H9 (cell line): ENCODE measurements around the gene MYH2. TPM values are rescaled to one million over a fixed set of nuclear protein-coding genes. Genes with fewer than 3 reads are reported as not detected.

Experiments
- DNase-seq: peaks from one replicate; pipeline ENCODE4 v3.0.0-alpha.2; 2017
- H2AFZ ChIP-seq: one replicate; pipeline ENCODE4 v1.6.1; 2013; ENCODE audit warnings: mild to moderate bottlenecking, low read length, control low read depth, moderate library complexity
- H2AK5ac ChIP-seq: 2 replicates; pipeline ENCODE4 v1.6.1; 2013; ENCODE audit warnings: low read length, control low read depth, mixed read lengths; ENCODE audit not compliant: insufficient read length
- H2BK120ac ChIP-seq: one replicate; pipeline ENCODE4 v1.6.1; 2013; ENCODE audit warnings: low read depth, mild to moderate bottlenecking, low read length, control low read depth, inconsistent platforms; ENCODE audit not compliant: poor library complexity, severe bottlenecking
- H2BK12ac ChIP-seq: 2 replicates; pipeline ENCODE4 v1.6.1; 2013; ENCODE audit warnings: low read length, control low read depth, mixed read lengths, low read depth; ENCODE audit not compliant: insufficient read length
- H2BK15ac ChIP-seq: 2 replicates; pipeline ENCODE4 v1.6.1; 2013; ENCODE audit warnings: low read depth, low read length, control low read depth
- H2BK20ac ChIP-seq: one replicate; pipeline ENCODE4 v1.6.1; 2013; ENCODE audit warnings: low read depth, mild to moderate bottlenecking, low read length, control low read depth, inconsistent platforms; ENCODE audit not compliant: poor library complexity, severe bottlenecking
- H2BK5ac ChIP-seq: 2 replicates; pipeline ENCODE4 v1.6.1; 2013; ENCODE audit warnings: low read length, control low read depth, mixed read lengths; ENCODE audit not compliant: insufficient read length
- H3K14ac ChIP-seq: 2 replicates; pipeline ENCODE4 v1.6.1; 2013; ENCODE audit warnings: low read length, control low read depth; ENCODE audit not compliant: insufficient read depth
- H3K18ac ChIP-seq: 2 replicates; pipeline ENCODE4 v1.6.1; 2013; ENCODE audit warnings: low read depth, mild to moderate bottlenecking, mixed read lengths, low read length, control low read depth; ENCODE audit not compliant: insufficient read length
- H3K23ac ChIP-seq: 2 replicates; pipeline ENCODE4 v1.6.1; 2013; ENCODE audit warnings: low read length, control low read depth, mixed read lengths, low read depth; ENCODE audit not compliant: insufficient read length
- H3K23me2 ChIP-seq: 2 replicates; pipeline ENCODE4 v1.6.1; 2013; ENCODE audit warnings: low read depth, mild to moderate bottlenecking, mixed read lengths, low read length, control low read depth; ENCODE audit not compliant: insufficient read length, poor library complexity, severe bottlenecking
- H3K27ac ChIP-seq: 2 replicates; pipeline ENCODE4 v1.5.1; 2013; ENCODE audit warnings: low read length, control low read depth, mixed read lengths, low read depth; ENCODE audit not compliant: insufficient read length
- H3K27me3 ChIP-seq: 2 replicates; pipeline ENCODE4 v1.6.1; 2013; ENCODE audit warnings: low read length, control low read depth, inconsistent platforms; ENCODE audit not compliant: insufficient read depth
- H3K4ac ChIP-seq: 2 replicates; pipeline ENCODE4 v1.6.1; 2013; ENCODE audit warnings: low read depth, mild to moderate bottlenecking, control low read depth, inconsistent platforms, low read length, moderate library complexity
- H3K4me1 ChIP-seq: 2 replicates; pipeline ENCODE4 v1.6.1; 2013; ENCODE audit warnings: low read length, control low read depth, inconsistent platforms; ENCODE audit not compliant: insufficient read depth
- H3K4me2 ChIP-seq: 2 replicates; pipeline ENCODE4 v1.6.1; 2013; ENCODE audit warnings: low read length, control low read depth, mixed read lengths; ENCODE audit not compliant: insufficient read length, insufficient read depth
- H3K56ac ChIP-seq: 2 replicates; pipeline ENCODE4 v1.6.1; 2013; ENCODE audit warnings: low read depth, mild to moderate bottlenecking, mixed read lengths, low read length, control low read depth; ENCODE audit not compliant: insufficient read length
- H3K79me1 ChIP-seq: 2 replicates; pipeline ENCODE4 v1.6.1; 2013; ENCODE audit warnings: low read depth, mild to moderate bottlenecking, moderate library complexity, low read length, control low read depth, inconsistent platforms; ENCODE audit not compliant: insufficient read depth, poor library complexity, severe bottlenecking
- H3K79me2 ChIP-seq: 2 replicates; pipeline ENCODE4 v1.6.1; 2013; ENCODE audit warnings: low read length, control low read depth, inconsistent platforms; ENCODE audit not compliant: insufficient read depth
- H3K9ac ChIP-seq: 2 replicates; pipeline ENCODE4 v1.6.1; 2013; ENCODE audit warnings: low read length, control low read depth, mixed read lengths; ENCODE audit not compliant: insufficient read length; ENCODE audit errors: extremely low read depth
- H3K9me3 ChIP-seq: one replicate; pipeline ENCODE4 v1.6.1; 2013; ENCODE audit warnings: low read depth, low read length, inconsistent platforms; ENCODE audit not compliant: control insufficient read depth
- H3T11ph ChIP-seq: one replicate; pipeline ENCODE4 v1.6.1; 2013; ENCODE audit warnings: mild to moderate bottlenecking, low read length, control low read depth, inconsistent platforms
- H4K20me1 ChIP-seq: one replicate; pipeline ENCODE4 v1.6.1; 2013; ENCODE audit not compliant: control insufficient read depth, insufficient read length, insufficient read depth
- H4K5ac ChIP-seq: 2 replicates; pipeline ENCODE4 v1.6.1; 2013; ENCODE audit warnings: low read depth, mild to moderate bottlenecking, mixed read lengths, low read length, control low read depth; ENCODE audit not compliant: insufficient read length
- H4K8ac ChIP-seq: replicated peaks from 2 replicates; pipeline ENCODE4 v1.6.1; 2013; ENCODE audit warnings: low read length, control low read depth, mixed read lengths, low read depth; ENCODE audit not compliant: insufficient read length
- H4K91ac ChIP-seq: 2 replicates; pipeline ENCODE4 v1.6.1; 2013; ENCODE audit warnings: low read depth, mild to moderate bottlenecking, moderate library complexity, mixed read lengths, low read length, control low read depth; ENCODE audit not compliant: insufficient read length
- H3K27ac Mint-ChIP-seq, 3 experiments: 2 replicates in 2 of 3; 3 replicates in 1 of 3; pipeline ENCODE4 v1.8.0; 2020 to 2021; ENCODE audit warnings: mixed read lengths in 3 of 3, mild to moderate bottlenecking in 1 of 3, moderate library complexity in 1 of 3
- H3K27me3 Mint-ChIP-seq: 2 replicates; pipeline ENCODE4 v1.8.0; 2021; ENCODE audit warnings: low read depth, mild to moderate bottlenecking, moderate library complexity, mixed read lengths
- H3K36me3 Mint-ChIP-seq, 3 experiments: 2 replicates in 2 of 3; 3 replicates in 1 of 3; pipeline ENCODE4 v1.8.0; 2020 to 2021; ENCODE audit warnings: low read depth in 3 of 3, mixed read lengths in 3 of 3; ENCODE audit not compliant: insufficient read depth in 1 of 3
- H3K4me1 Mint-ChIP-seq, 2 experiments: 2 replicates each; pipeline ENCODE4 v1.8.0; 2020; ENCODE audit warnings: mixed read lengths in 2 of 2
- H3K4me3 Mint-ChIP-seq, 2 experiments: 2 replicates in 1 of 2; 3 replicates in 1 of 2; pipeline ENCODE4 v1.8.0; 2020 to 2021; ENCODE audit warnings: mild to moderate bottlenecking in 2 of 2, mixed read lengths in 2 of 2, moderate library complexity in 1 of 2
- H3K9me3 Mint-ChIP-seq, 2 experiments: 2 replicates in 1 of 2; 3 replicates in 1 of 2; pipeline ENCODE4 v1.8.0; 2020; ENCODE audit warnings: mild to moderate bottlenecking in 2 of 2, mixed read lengths in 2 of 2, moderate library complexity in 1 of 2
- CTCF ChIP-seq: fragments of 200-600 bp; sonication (generic); conservative IDR thresholded peaks from 3 replicates; pipeline ENCODE4 v1.8.0; 2021; ENCODE audit warnings: antibody characterized with exemption, mild to moderate bottlenecking
- WGBS: extraction: QIAGEN DNeasy Blood & Tissue Kit; methylation state at CpG from one replicate; pipeline ENCODE4 v1.1.7; 2013; ENCODE audit warnings: missing lambda C conversion rate, low lambda C conversion rate, mixed read lengths; ENCODE audit not compliant: insufficient read length; ENCODE audit errors: extremely low coverage; 5-methylcytosine and 5-hydroxymethylcytosine counted together
- total RNA-seq: library from RNA; stranded (reverse); gene quantifications from 2 replicates; pipeline ENCODE4 v1.2.1, GENCODE V29; 2021

The MYH2 gene
- total RNA-seq, 1 experiment from 2014 or later: 0.68 TPM

GRCh38 chr17:10518271-10519037 is 31.0 kb downstream of the MYH2 start, which contains the start of gene MYH1:
TSS of gene MYH1 (minus strand) at chr17:10518542. CDS start at chr17:10516642, 1,900 bp downstream.
- H3K36me3 Mint-ChIP-seq: peaks cover 0 to under 1% (median 0%) of the 10 kb centered on the region in 3 experiments; a peak in 3 of 7 replicates
- H4K91ac ChIP-seq: no peak within 1 kb of the TSS
- TF ChIP-seq CTCF: no peak
- H3K4me3 Mint-ChIP-seq: no peak within 1 kb of the TSS
- H3K56ac ChIP-seq: no peak within 1 kb of the TSS
- no peaks in the 10 kb centered on the region for H4K20me1 ChIP-seq
- no peak within 1 kb of the TSS for H3K4ac ChIP-seq
- H3K4me1 ChIP-seq: no peaks in the 10 kb centered on the region
- H4K8ac ChIP-seq: no peak within 1 kb of the TSS
- whole genome bisulfite sequencing: no CpG with 5 or more reads among the region's 11 CpGs
- no peaks in the 10 kb centered on the region for H3K79me1 ChIP-seq
- DNase-seq: no peak
- no peak within 1 kb of the TSS for H2AFZ ChIP-seq
- H2BK5ac ChIP-seq: no peak within 1 kb of the TSS
- no peak within 1 kb of the TSS for H3K18ac ChIP-seq
- H2AK5ac ChIP-seq: no peak within 1 kb of the TSS
- H3K4me1 Mint-ChIP-seq: peaks cover 4 to 5% of the 10 kb centered on the region in 2 experiments
- no peak within 1 kb of the TSS for H3T11ph ChIP-seq
- H3K23ac ChIP-seq: no peak within 1 kb of the TSS
- H3K9me3 ChIP-seq: no peaks in the 10 kb centered on the region
- H4K5ac ChIP-seq: no peak within 1 kb of the TSS
- no peaks in the 10 kb centered on the region for H3K27me3 ChIP-seq
- no peak within 1 kb of the TSS for H2BK120ac ChIP-seq
- H2BK15ac ChIP-seq: no peak within 1 kb of the TSS
- no peak within 1 kb of the TSS for H2BK20ac ChIP-seq
- H3K9me3 Mint-ChIP-seq: peaks cover under 1 to 1% of the 10 kb centered on the region in 2 experiments; a peak in 3 of 5 replicates
- H3K9ac ChIP-seq: no peak within 1 kb of the TSS
- H3K27me3 Mint-ChIP-seq: no peaks in the 10 kb centered on the region
- H2BK12ac ChIP-seq: no peak within 1 kb of the TSS
- no peaks in the 10 kb centered on the region for H3K79me2 ChIP-seq
- H3K4me2 ChIP-seq: no peak within 1 kb of the TSS
- no peaks in the 10 kb centered on the region for H3K23me2 ChIP-seq
- no peak within 1 kb of the TSS for H3K14ac ChIP-seq
- no peak within 1 kb of the TSS for H3K27ac Mint-ChIP-seq
- no peak within 1 kb of the TSS for H3K27ac ChIP-seq
